NCI-H128 (cell line): ENCODE data around the gene EPB42.
A peak's percentile ranks its signal among the peaks of the same experiment; 100 is the strongest.
"Not testable (repeated sequence)": the region's sequence is repeated elsewhere in the genome, so short reads cannot be mapped to it uniquely, and the experiment has no call there.

Experiments
- DNase-seq: peaks from one replicate; lab custom pipeline; 2025; ENCODE audit not compliant: unreplicated experiment; lab: John Stamatoyannopoulos, UW

EPB42 gene

GRCh38 chr15:43187544-43188155, 33.2 kb downstream of the EPB42 start:
- no peak for DNase-seq

GRCh38 chr15:43186003-43186353, 34.8 kb downstream of the EPB42 start:
- no peak for DNase-seq

GRCh38 chr15:43185157-43186002, 35.4 kb downstream of the EPB42 start, which contains the start of gene CCNDBP1:
Gene CCNDBP1 (plus strand): TSS chr15:43185403. CDS start chr15:43185499, 96 bp downstream.
- peak; percentile 7 for DNase-seq

- DNase-seq = no peak
Observed at GRCh38 chr15:43184407-43185124, 36.3 kb downstream of the EPB42 start.

- no peak for DNase-seq
Observed at GRCh38 chr15:43183270-43183669, 37.5 kb downstream of the EPB42 start.

GRCh38 chr15:43177147-43177546, 43.7 kb downstream of the EPB42 start:
- not testable (repeated sequence) for DNase-seq

- DNase-seq = not testable (repeated sequence)
Observed at GRCh38 chr15:43175656-43176309, 45.0 kb downstream of the EPB42 start.

- DNase-seq = no peak
Observed at GRCh38 chr15:43169888-43170287, 50.9 kb downstream of the EPB42 start.

GRCh38 chr15:43168192-43169107, 52.4 kb downstream of the EPB42 start:
- no peak for DNase-seq

GRCh38 chr15:43167261-43167660, 53.6 kb downstream of the EPB42 start:
- not testable (repeated sequence) for DNase-seq

GRCh38 chr15:43165801-43166325, 55.0 kb downstream of the EPB42 start:
- no peak for DNase-seq

GRCh38 chr15:43153269-43153668, 67.5 kb downstream of the EPB42 start:
- DNase-seq = no peak

GRCh38 chr15:43151688-43152087, 69.1 kb downstream of the EPB42 start:
- no peak for DNase-seq

- DNase-seq = no peak
Observed at GRCh38 chr15:43150191-43150929, 70.5 kb downstream of the EPB42 start.
